ENCODE data around the gene NINL.

Gene NINL

DNA sequence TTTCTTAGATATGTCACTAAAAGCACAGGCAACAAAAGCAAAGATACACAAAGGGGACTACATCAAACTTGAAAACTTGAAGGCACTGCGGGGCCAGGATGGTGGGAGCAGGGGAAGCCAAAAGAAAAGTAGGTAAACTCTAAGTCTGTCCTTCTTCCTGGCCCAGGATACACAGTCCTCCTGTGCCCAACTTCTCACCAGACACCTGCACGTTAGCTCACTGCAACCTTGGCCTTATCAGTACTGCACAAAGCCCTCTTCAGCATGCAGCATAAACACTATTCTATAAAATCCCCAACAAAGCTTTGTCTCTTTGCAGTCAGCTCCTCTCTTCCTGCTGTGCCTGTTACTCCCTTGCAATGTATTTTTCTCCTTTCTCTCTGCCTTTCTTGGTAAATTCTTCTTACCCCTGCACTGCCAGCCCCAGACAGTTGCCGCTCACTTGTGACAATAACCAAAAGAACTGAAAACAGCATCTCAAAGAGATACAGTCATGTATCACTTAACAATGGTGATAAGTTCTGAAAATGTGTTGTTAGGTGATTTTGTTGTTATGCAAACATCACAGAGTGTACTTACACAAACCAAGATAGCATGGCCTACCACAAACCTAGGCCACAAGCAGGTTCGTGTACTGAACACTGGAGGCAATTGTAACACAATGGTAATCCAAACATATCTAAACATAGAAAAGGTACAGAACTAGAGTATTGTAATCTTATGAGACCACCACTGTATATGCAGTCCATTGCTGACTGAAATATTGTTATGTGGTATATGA, 51.2 kb downstream of the NINL start:
- TF ChIP-seq, protein P1, sequence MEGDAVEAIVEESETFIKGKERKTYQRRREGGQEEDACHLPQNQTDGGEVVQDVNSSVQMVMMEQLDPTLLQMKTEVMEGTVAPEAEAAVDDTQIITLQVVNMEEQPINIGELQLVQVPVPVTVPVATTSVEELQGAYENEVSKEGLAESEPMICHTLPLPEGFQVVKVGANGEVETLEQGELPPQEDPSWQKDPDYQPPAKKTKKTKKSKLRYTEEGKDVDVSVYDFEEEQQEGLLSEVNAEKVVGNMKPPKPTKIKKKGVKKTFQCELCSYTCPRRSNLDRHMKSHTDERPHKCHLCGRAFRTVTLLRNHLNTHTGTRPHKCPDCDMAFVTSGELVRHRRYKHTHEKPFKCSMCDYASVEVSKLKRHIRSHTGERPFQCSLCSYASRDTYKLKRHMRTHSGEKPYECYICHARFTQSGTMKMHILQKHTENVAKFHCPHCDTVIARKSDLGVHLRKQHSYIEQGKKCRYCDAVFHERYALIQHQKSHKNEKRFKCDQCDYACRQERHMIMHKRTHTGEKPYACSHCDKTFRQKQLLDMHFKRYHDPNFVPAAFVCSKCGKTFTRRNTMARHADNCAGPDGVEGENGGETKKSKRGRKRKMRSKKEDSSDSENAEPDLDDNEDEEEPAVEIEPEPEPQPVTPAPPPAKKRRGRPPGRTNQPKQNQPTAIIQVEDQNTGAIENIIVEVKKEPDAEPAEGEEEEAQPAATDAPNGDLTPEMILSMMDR (IDR thresholded peaks at IDR 0.05; ENCODE audit: low read depth, low read length, missing control alignments) = no peak
- no peak for DNase-seq (ENCODE audit: extremely low read depth, low read depth)
- no peak overlapping the region for H3K4me3 ChIP-seq (replicated peaks; ENCODE audit: low read depth, low read length)

DNA sequence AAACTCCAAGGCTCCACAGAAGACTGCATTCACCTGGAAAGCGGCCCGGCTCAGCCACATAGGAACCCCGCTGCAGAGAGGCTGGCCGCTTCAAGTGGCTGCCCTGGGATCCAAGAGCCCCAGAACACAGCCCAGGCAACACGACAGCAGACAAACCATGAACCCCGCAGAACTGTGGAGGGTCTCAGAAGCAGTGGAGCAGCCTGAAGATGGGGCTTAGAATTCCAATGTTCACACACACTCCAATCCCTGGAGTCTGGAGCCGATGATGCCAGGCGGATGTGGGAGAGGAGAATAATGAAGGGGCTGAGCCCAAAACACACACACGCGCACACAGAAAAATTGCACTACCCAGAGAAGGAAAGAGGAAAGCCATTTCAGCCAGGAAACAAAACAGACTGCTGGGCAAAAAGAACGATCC, 52.4 kb downstream of the NINL start:
- TF ChIP-seq, protein P1 (IDR thresholded peaks at IDR 0.05; ENCODE audit: low read depth, low read length, missing control alignments) = no peak
- no peak overlapping the region for H3K4me3 ChIP-seq (replicated peaks; ENCODE audit: low read depth, low read length)
- no peak for DNase-seq (ENCODE audit: extremely low read depth, low read depth)

DNA sequence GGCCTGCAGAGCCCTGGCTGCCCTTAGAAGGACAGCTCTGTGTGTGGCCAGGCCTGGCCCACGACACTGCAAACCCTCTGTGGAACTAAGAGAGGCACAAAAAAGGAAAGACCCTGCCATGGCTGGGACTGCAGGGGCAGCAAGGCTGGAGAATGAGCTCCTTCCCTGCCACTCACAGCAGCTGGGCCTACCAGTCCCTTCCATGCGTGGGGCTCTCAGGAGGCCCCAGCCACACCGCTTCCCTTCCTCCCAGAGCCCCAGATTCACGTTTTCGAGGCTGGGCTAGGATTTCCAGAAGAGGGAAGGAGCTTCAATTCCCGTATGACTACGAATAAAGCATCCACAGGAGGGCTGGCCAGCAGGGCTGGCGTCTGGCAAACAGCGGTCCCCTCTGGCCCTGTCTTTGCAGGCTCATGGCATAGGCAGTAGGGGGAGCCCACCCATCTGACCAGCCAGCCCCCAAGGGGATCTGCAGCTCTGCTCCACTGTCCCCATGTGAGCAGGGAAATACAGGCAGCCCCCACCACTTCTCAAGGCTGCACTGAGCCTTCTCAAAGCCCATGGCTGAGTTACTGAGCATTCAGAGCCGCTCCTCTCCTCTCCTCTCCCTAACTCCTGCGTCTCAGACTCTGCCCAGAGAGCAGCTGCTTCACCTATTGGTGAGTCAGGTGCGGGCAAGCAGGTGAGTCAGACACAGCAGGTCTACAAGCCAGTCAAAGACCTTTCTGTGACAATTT, 53.1 kb downstream of the NINL start:
- TF ChIP-seq, protein P1 (IDR thresholded peaks at IDR 0.05; ENCODE audit: low read depth, low read length, missing control alignments) = no peak
- H3K4me3 ChIP-seq (replicated peaks; ENCODE audit: low read depth, low read length) = no peak overlapping the region
- no peak for DNase-seq (ENCODE audit: extremely low read depth, low read depth)

DNA sequence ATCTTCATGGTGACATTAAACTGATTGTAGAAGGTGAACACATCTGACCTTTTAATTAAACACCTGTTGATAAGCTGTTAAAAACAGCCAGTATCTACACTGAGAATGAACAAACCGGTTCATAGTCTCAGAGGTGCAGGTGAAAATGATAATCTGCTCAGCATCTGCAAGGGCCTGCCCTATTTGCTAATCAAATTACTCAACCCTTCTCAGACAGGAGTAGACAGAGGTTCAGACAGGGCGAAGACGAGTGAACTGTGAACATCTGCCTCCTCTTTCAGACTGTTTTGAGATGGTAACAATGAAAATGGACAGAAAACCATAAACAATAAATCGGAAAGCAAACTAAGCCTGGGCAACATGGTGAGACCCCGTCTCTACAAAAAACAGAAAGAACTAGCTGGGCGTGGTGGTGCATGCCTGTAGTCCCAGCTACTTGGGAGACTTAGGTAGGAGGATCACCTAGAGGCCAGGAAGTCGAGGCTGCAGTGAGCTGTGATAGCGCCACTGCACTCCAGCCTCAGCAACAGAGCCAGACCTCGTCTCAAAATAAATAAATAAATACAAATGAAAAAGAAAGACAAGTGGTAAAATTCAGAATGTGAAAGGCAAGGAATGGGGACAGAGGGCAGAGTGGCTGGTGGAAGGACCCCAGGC, 55.9 kb downstream of the NINL start:
- TF ChIP-seq, protein P1 (IDR thresholded peaks at IDR 0.05; ENCODE audit: low read depth, low read length, missing control alignments) = no peak
- H3K4me3 ChIP-seq (replicated peaks; ENCODE audit: low read depth, low read length) = no peak overlapping the region
- DNase-seq (ENCODE audit: extremely low read depth, low read depth) = no peak

DNA sequence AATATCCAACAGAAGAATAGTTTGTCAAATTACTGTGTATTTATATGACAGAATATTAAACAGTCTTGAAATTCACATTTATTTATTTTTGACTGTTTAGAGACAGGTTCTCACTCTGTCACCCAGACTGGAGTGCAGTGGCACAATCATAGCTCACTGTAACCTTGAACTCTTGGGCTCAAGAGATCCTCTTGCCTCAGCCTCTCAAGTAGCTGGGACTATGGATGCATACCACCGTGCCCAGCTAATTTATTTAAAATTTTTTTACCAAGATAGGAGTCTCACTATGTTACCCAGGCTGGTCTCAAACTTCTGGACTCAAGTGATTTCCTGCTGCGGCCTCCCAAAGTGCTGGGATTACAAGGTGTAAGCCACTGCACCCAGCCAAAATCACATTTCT, 57.4 kb downstream of the NINL start:
- H3K4me3 ChIP-seq (replicated peaks; ENCODE audit: low read depth, low read length) = no peak overlapping the region
- no peak for DNase-seq (ENCODE audit: extremely low read depth, low read depth)
- TF ChIP-seq, protein P1 (IDR thresholded peaks at IDR 0.05; ENCODE audit: low read depth, low read length, missing control alignments) = no peak

DNA sequence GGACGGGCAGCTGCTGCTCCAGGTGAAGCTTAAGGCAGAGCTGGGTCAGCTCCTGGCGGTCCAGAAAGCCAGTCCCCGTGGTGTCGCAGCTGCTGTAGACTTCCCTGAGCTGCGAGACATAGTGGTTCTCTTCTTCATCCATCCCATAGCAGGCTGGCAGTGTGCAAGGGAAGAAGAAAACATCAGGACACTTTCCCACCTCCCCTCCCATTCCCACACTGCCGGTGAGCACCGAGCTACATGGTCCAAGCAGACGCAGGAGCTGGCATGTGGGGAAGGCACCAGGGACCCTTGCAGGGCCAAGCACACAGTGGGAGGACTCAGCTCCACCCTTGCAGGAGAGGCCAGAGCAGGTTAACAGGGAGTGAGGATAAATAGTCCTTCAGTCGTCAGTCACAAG, 58.9 kb downstream of the NINL start:
- DNase-seq (ENCODE audit: extremely low read depth, low read depth) = no peak
- TF ChIP-seq, protein P1 (IDR thresholded peaks at IDR 0.05; ENCODE audit: low read depth, low read length, missing control alignments) = no peak
- H3K4me3 ChIP-seq (replicated peaks; ENCODE audit: low read depth, low read length) = no peak overlapping the region
